ENCODE data around the gene FKBP2. TPM values are rescaled to one million over a fixed set of nuclear protein-coding genes. Genes with fewer than 3 reads are reported as not detected.

FKBP2 gene
- total and polyA plus RNA-seq, 2 of the 13 experiments (the other 11 are each of a cell fraction or from before 2014, with no cell fraction given) = 30.1 to 53.3 TPM

DNA sequence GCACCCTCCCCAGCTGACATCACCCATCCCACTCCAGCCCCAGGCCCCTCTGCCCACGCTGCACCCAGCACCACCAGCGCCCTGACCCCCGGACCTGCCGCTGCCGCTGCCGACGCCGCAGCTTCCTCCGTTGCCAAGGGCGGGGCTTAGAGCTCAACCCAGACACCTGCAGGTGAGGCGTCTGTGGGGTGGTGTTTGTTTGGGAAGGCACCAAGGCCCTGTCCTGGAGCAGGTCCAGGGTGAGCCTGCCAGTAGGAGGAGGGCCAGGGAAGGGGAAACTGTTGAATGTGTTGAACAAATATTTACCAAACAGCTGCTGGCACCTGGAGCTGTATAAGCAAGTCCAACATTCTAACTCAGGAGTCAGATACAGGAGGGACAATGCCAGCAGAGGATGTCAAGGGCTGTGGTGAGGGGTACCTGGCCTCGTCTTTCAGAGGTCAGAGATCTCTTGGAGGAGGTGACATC is 3.4 kb upstream of the FKBP2 start (continued):
- TF ChIP-seq, protein P1, sequence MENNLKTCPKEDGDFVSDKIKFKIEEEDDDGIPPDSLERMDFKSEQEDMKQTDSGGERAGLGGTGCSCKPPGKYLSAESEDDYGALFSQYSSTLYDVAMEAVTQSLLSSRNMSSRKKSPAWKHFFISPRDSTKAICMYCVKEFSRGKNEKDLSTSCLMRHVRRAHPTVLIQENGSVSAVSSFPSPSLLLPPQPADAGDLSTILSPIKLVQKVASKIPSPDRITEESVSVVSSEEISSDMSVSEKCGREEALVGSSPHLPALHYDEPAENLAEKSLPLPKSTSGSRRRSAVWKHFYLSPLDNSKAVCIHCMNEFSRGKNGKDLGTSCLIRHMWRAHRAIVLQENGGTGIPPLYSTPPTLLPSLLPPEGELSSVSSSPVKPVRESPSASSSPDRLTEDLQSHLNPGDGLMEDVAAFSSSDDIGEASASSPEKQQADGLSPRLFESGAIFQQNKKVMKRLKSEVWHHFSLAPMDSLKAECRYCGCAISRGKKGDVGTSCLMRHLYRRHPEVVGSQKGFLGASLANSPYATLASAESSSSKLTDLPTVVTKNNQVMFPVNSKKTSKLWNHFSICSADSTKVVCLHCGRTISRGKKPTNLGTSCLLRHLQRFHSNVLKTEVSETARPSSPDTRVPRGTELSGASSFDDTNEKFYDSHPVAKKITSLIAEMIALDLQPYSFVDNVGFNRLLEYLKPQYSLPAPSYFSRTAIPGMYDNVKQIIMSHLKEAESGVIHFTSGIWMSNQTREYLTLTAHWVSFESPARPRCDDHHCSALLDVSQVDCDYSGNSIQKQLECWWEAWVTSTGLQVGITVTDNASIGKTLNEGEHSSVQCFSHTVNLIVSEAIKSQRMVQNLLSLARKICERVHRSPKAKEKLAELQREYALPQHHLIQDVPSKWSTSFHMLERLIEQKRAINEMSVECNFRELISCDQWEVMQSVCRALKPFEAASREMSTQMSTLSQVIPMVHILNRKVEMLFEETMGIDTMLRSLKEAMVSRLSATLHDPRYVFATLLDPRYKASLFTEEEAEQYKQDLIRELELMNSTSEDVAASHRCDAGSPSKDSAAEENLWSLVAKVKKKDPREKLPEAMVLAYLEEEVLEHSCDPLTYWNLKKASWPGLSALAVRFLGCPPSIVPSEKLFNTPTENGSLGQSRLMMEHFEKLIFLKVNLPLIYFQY (CRISPR knock-in tag; IDR thresholded peaks at IDR 0.05; ENCODE audit: borderline replicate concordance) = no peak
- TF ChIP-seq ZNF10 (CRISPR knock-in tag; IDR thresholded peaks at IDR 0.05; ENCODE audit: borderline replicate concordance, low read depth) = no peak
- TF ChIP-seq, protein P2, sequence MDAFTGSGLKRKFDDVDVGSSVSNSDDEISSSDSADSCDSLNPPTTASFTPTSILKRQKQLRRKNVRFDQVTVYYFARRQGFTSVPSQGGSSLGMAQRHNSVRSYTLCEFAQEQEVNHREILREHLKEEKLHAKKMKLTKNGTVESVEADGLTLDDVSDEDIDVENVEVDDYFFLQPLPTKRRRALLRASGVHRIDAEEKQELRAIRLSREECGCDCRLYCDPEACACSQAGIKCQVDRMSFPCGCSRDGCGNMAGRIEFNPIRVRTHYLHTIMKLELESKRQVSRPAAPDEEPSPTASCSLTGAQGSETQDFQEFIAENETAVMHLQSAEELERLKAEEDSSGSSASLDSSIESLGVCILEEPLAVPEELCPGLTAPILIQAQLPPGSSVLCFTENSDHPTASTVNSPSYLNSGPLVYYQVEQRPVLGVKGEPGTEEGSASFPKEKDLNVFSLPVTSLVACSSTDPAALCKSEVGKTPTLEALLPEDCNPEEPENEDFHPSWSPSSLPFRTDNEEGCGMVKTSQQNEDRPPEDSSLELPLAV (CRISPR knock-in tag; conservative IDR thresholded peaks at IDR 0.05; ENCODE audit: low read depth) = no peak
- peak; percentile 84 for TF ChIP-seq HDAC1 (CRISPR knock-in tag; IDR thresholded peaks at IDR 0.05)
- no peak; the same call in 1 of the 2 replicates for TF ChIP-seq HMG20A (CRISPR knock-in tag; IDR thresholded peaks at IDR 0.05; ENCODE audit: borderline replicate concordance)
- TF ChIP-seq ZNF644 (CRISPR knock-in tag; IDR thresholded peaks at IDR 0.05; ENCODE audit: low read depth) = no peak
- no peak for TF ChIP-seq ZNF121 (CRISPR knock-in tag; IDR thresholded peaks at IDR 0.05)
- no peak for TF ChIP-seq ZNF205 (CRISPR knock-in tag; IDR thresholded peaks at IDR 0.05)
- TF ChIP-seq, protein P3, sequence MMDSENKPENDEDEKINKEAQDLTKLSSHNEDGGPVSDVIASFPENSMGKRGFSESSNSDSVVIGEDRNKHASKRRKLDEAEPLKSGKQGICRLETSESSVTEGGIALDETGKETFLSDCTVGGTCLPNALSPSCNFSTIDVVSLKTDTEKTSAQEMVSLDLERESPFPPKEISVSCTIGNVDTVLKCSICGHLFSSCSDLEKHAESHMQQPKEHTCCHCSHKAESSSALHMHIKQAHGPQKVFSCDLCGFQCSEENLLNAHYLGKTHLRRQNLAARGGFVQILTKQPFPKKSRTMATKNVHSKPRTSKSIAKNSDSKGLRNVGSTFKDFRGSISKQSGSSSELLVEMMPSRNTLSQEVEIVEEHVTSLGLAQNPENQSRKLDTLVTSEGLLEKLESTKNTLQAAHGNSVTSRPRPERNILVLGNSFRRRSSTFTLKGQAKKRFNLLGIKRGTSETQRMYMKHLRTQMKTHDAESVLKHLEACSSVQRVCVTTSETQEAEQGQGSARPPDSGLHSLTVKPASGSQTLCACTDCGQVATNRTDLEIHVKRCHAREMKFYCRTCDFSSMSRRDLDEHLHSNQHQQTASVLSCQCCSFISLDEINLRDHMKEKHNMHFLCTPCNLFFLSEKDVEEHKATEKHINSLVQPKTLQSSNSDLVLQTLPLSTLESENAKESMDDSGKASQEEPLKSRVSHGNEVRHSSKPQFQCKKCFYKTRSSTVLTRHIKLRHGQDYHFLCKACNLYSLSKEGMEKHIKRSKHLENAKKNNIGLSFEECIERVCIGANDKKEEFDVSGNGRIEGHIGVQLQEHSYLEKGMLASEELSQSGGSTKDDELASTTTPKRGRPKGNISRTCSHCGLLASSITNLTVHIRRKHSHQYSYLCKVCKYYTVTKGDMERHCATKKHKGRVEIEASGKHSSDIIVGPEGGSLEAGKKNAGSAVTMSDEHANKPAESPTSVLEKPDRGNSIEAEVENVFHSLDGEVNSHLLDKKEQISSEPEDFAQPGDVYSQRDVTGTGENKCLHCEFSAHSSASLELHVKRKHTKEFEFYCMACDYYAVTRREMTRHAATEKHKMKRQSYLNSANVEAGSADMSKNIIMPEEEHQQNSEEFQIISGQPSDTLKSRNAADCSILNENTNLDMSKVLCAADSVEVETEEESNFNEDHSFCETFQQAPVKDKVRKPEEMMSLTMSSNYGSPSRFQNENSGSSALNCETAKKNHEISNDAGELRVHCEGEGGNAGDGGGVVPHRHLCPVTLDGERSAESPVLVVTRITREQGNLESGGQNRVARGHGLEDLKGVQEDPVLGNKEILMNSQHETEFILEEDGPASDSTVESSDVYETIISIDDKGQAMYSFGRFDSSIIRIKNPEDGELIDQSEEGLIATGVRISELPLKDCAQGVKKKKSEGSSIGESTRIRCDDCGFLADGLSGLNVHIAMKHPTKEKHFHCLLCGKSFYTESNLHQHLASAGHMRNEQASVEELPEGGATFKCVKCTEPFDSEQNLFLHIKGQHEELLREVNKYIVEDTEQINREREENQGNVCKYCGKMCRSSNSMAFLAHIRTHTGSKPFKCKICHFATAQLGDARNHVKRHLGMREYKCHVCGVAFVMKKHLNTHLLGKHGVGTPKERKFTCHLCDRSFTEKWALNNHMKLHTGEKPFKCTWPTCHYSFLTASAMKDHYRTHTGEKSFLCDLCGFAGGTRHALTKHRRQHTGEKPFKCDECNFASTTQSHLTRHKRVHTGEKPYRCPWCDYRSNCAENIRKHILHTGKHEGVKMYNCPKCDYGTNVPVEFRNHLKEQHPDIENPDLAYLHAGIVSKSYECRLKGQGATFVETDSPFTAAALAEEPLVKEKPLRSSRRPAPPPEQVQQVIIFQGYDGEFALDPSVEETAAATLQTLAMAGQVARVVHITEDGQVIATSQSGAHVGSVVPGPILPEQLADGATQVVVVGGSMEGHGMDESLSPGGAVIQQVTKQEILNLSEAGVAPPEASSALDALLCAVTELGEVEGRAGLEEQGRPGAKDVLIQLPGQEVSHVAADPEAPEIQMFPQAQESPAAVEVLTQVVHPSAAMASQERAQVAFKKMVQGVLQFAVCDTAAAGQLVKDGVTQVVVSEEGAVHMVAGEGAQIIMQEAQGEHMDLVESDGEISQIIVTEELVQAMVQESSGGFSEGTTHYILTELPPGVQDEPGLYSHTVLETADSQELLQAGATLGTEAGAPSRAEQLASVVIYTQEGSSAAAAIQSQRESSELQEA (CRISPR knock-in tag; IDR thresholded peaks at IDR 0.05; ENCODE audit: not compliant biosample characterization) = no peak
- TF ChIP-seq TAF1 (CRISPR knock-in tag; IDR thresholded peaks at IDR 0.05) = no peak
- TF ChIP-seq TCF12 (IDR thresholded peaks at IDR 0.05) = no peak
- no peak for TF ChIP-seq TCF12 (CRISPR knock-in tag; IDR thresholded peaks at IDR 0.05)
- TF ChIP-seq, protein P4, sequence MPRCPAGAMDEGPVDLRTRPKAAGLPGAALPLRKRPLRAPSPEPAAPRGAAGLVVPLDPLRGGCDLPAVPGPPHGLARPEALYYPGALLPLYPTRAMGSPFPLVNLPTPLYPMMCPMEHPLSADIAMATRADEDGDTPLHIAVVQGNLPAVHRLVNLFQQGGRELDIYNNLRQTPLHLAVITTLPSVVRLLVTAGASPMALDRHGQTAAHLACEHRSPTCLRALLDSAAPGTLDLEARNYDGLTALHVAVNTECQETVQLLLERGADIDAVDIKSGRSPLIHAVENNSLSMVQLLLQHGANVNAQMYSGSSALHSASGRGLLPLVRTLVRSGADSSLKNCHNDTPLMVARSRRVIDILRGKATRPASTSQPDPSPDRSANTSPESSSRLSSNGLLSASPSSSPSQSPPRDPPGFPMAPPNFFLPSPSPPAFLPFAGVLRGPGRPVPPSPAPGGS (CRISPR knock-in tag; IDR thresholded peaks at IDR 0.05) = no peak
- no peak for TF ChIP-seq ZNF607 (CRISPR knock-in tag; IDR thresholded peaks at IDR 0.05; ENCODE audit: borderline replicate concordance)

Data from HepG2 (cell line).